ENCODE results near the gene PFAS. TPM values are rescaled to one million over a fixed set of nuclear protein-coding genes. Genes with fewer than 3 reads are reported as not detected.

Gene PFAS
- total RNA-seq, 4 donors from 2014 or later: 7.4 to 63.5 (median 14.0) TPM

- no peak overlapping the region for H3K27ac ChIP-seq
- no peak for DNase-seq
- H3K9me3 ChIP-seq: no peaks in the 10 kb centered on the region
- H3K4me1 ChIP-seq: no peaks in the 10 kb centered on the region
- H3K4me3 ChIP-seq: no peak overlapping the region
- TF ChIP-seq POLR2A (IDR thresholded peaks at IDR 0.05) (no peak), CTCF (IDR thresholded peaks at IDR 0.05) (no peak)
- peaks cover 0 to 54% (median 0%) of the 10 kb centered on the region in 3 donors for H3K36me3 ChIP-seq
- H3K27me3 ChIP-seq: no peaks in the 10 kb centered on the region
These were observed 18.5 kb downstream of the PFAS start for GRCh38 chr17:8267480-8268147.

GRCh38 chr17:8268550-8269298, 19.6 kb downstream of the PFAS start:
- TF ChIP-seq POLR2A (IDR thresholded peaks at IDR 0.05) (no peak), CTCF (IDR thresholded peaks at IDR 0.05) (no peak)
- Histone ChIP-seq H3K27me3 (no peaks in the 10 kb centered on the region), H3K4me3 (no peak overlapping the region), H3K9me3 (no peaks in the 10 kb centered on the region), H3K27ac (no peak overlapping the region), H3K36me3 (peaks cover 0 to 43% (median 0%) of the 10 kb centered on the region in 3 donors), H3K4me1 (peaks cover 0 to 2% (median 0%) of the 10 kb centered on the region in 4 donors)
- no peak for DNase-seq

- TF ChIP-seq CTCF (IDR thresholded peaks at IDR 0.05) (no peak), POLR2A (IDR thresholded peaks at IDR 0.05) (no peak)
- Histone ChIP-seq H3K27ac (no peak overlapping the region), H3K36me3 (peaks cover 0 to 10% (median 0%) of the 10 kb centered on the region in 3 donors)
These were observed 23.3 kb downstream of the PFAS start for GRCh38 chr17:8272421-8272820.

GRCh38 chr17:8273884-8274444, 24.9 kb downstream of the PFAS start:
- no peak for TF ChIP-seq CTCF (IDR thresholded peaks at IDR 0.05)
- TF ChIP-seq POLR2A (IDR thresholded peaks at IDR 0.05): no peak
- Histone ChIP-seq H3K27me3 (no peaks in the 10 kb centered on the region), H3K4me1 (peaks cover 0 to 8% (median 0%) of the 10 kb centered on the region in 4 donors), H3K4me3 (no peak overlapping the region), H3K27ac (peak overlapping the region in 1 of 4 donors; percentile 66), H3K36me3 (peaks cover 0 to 2% (median 0%) of the 10 kb centered on the region in 3 donors), H3K9me3 (no peaks in the 10 kb centered on the region)
- DNase-seq: no peak

More at GRCh38 chr17:8272421-8272820, 23.3 kb downstream of the PFAS start:
- Histone ChIP-seq H3K27me3 (no peaks in the 10 kb centered on the region), H3K4me1 (peaks cover 0 to 8% (median 0%) of the 10 kb centered on the region in 4 donors), H3K4me3 (no peak overlapping the region), H3K9me3 (no peaks in the 10 kb centered on the region)
- no peak for DNase-seq

GRCh38 chr17:8274816-8275215, 25.7 kb downstream of the PFAS start:
- H3K27ac ChIP-seq: no peak overlapping the region
- no peak for DNase-seq
- TF ChIP-seq CTCF (IDR thresholded peaks at IDR 0.05) (no peak), POLR2A (IDR thresholded peaks at IDR 0.05) (no peak)
- H3K4me3 ChIP-seq: no peak overlapping the region
- peaks cover 0 to 8% (median 0%) of the 10 kb centered on the region in 4 donors for H3K4me1 ChIP-seq
- H3K9me3 ChIP-seq: no peaks in the 10 kb centered on the region
- H3K27me3 ChIP-seq: no peaks in the 10 kb centered on the region
- H3K36me3 ChIP-seq: no peaks in the 10 kb centered on the region

All from Peyer's patch (tissue), 4 donors.